ENCODE results near the gene ZSWIM9.

DNA sequence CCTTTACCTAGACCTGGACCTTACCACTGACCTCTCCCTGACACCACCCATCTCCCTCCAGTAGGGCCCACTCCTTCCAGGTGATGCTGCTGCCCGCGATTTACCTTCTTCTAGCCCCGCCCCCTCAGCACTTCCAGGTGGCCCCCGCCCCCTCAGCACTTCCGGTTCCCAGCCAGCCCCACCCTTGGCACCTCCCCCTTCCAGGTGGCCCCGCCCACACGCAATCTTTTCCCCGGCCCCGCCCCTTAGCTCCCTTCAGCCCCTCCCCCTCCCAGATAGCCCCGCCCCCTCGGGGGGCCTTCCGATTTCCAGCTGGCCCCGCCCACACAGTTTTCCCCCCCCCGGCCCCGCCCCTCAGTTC is 922 bp upstream of the ZSWIM9 start:
- TF ChIP-seq, protein P1, sequence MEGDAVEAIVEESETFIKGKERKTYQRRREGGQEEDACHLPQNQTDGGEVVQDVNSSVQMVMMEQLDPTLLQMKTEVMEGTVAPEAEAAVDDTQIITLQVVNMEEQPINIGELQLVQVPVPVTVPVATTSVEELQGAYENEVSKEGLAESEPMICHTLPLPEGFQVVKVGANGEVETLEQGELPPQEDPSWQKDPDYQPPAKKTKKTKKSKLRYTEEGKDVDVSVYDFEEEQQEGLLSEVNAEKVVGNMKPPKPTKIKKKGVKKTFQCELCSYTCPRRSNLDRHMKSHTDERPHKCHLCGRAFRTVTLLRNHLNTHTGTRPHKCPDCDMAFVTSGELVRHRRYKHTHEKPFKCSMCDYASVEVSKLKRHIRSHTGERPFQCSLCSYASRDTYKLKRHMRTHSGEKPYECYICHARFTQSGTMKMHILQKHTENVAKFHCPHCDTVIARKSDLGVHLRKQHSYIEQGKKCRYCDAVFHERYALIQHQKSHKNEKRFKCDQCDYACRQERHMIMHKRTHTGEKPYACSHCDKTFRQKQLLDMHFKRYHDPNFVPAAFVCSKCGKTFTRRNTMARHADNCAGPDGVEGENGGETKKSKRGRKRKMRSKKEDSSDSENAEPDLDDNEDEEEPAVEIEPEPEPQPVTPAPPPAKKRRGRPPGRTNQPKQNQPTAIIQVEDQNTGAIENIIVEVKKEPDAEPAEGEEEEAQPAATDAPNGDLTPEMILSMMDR (IDR thresholded peaks at IDR 0.05; ENCODE audit: insufficient read depth, low read length, poor library complexity, severe bottlenecking), result no peak
- TF ChIP-seq EZH2phosphoT487 (conservative IDR thresholded peaks at IDR 0.05; ENCODE audit: low read length), result no peak
